Brain microvascular endothelial cell (primary cell): ENCODE results near the gene VPS13D.
A peak's percentile ranks its signal among the peaks of the same experiment; 100 is the strongest.

Experiments used
- DNase-seq: peaks from one replicate; pipeline ENCODE4 v3.0.0-alpha.2; 2020
- H3K27ac ChIP-seq: fragments of 250-450 bp; sonication (Bioruptor Pico); 2 replicates; pipeline ENCODE4 v1.5.1; 2020; ENCODE audit warnings: mild to moderate bottlenecking, moderate library complexity
- H3K27me3 ChIP-seq: fragments of 250-450 bp; sonication (Bioruptor Pico); replicated peaks from 2 replicates; pipeline ENCODE4 v1.5.1; 2020; ENCODE audit warnings: mild to moderate bottlenecking
- H3K36me3 ChIP-seq: fragments of 250-450 bp; sonication (Bioruptor Pico); replicated peaks from 2 replicates; pipeline ENCODE4 v1.5.1; 2020; ENCODE audit warnings: mild to moderate bottlenecking
- H3K4me3 ChIP-seq: 2 replicates; pipeline ENCODE4 v1.5.1; 2011; ENCODE audit warnings: low read depth, mild to moderate bottlenecking, control low read depth, low read length, moderate library complexity
- CTCF ChIP-seq: IDR thresholded peaks from 2 replicates; pipeline ENCODE4 v1.5.1; 2011; ENCODE audit warnings: low read depth, mild to moderate bottlenecking, moderate library complexity, low read length, control low read depth, inconsistent platforms; ENCODE audit errors: missing control alignments
- in situ Hi-C: cut with HindIII; loops from 2 replicates; pipeline ENCODE4 v1.10.0; 2017; ENCODE audit warnings: low sequenced_read_pairs, low pct_ligation_motif_present

Gene VPS13D

GRCh38 chr1:12485231-12486058, 255.6 kb downstream of the VPS13D start:
- Histone ChIP-seq H3K27me3 (no peaks in the 10 kb centered on the region), H3K27ac (peak overlapping the region; percentile 86), H3K4me3 (no peak overlapping the region), H3K36me3 (peaks cover 4% of the 10 kb centered on the region)
- DNase-seq = no peak
- in situ Hi-C loops = no loop called here
- no peak for TF ChIP-seq CTCF

GRCh38 chr1:12486059-12486341, 256.2 kb downstream of the VPS13D start:
- Histone ChIP-seq H3K27me3 (no peaks in the 10 kb centered on the region), H3K27ac (peak overlapping the region; percentile 86), H3K4me3 (no peak overlapping the region), H3K36me3 (peaks cover 4% of the 10 kb centered on the region)
- no peak for DNase-seq
- no peak for TF ChIP-seq CTCF
- in situ Hi-C loops = no loop called here

GRCh38 chr1:12486401-12487005, 256.7 kb downstream of the VPS13D start:
- DNase-seq = peak; percentile 83
- Histone ChIP-seq H3K27me3 (no peaks in the 10 kb centered on the region), H3K27ac (peak overlapping the region; percentile 86), H3K36me3 (peaks cover 4% of the 10 kb centered on the region), H3K4me3 (no peak overlapping the region)
- in situ Hi-C loops = no loop called here
- TF ChIP-seq CTCF = no peak

- H3K27me3 ChIP-seq = no peaks in the 10 kb centered on the region
- H3K36me3 ChIP-seq = peaks cover 4% of the 10 kb centered on the region
- in situ Hi-C loops = no loop called here
- H3K4me3 ChIP-seq = no peak overlapping the region
- TF ChIP-seq CTCF = no peak
- no peak overlapping the region for H3K27ac ChIP-seq
- no peak for DNase-seq
Measured at GRCh38 chr1:12487520-12487919, 257.7 kb downstream of the VPS13D start.

- no peak for DNase-seq
- Histone ChIP-seq H3K36me3 (peaks cover 7% of the 10 kb centered on the region), H3K27ac (no peak overlapping the region), H3K27me3 (no peaks in the 10 kb centered on the region), H3K4me3 (no peak overlapping the region)
- TF ChIP-seq CTCF = no peak
- in situ Hi-C loops = no loop called here
Measured at GRCh38 chr1:12488666-12489354, 259.0 kb downstream of the VPS13D start.
